Bronchial epithelial cell (primary cell): ENCODE data around the gene ABRAXAS1. TPM values are rescaled to one million over a fixed set of nuclear protein-coding genes. Genes with fewer than 3 reads are reported as not detected.
"Not testable (repeated sequence)": the region's sequence is repeated elsewhere in the genome, so short reads cannot be mapped to it uniquely, and the experiment has no call there.

Experiments used
- DNase-seq: peaks from one replicate; pipeline ENCODE4 v3.0.0-alpha.2; 2010; ENCODE audit warnings: low read depth
- FAIRE-seq: peaks from 2 replicates; lab custom pipeline; 2011; peaks lifted over from hg19 to GRCh38; lab: Jason Lieb, UNC
- H3K27me3 ChIP-seq: 2 replicates; pipeline ENCODE4 v1.5.1; 2011; ENCODE audit warnings: low read length; ENCODE audit not compliant: control insufficient read depth, insufficient read depth
- H3K36me3 ChIP-seq: 2 replicates; pipeline ENCODE4 v1.5.1; 2011; ENCODE audit warnings: low read length; ENCODE audit not compliant: control insufficient read depth, insufficient read depth
- H3K4me3 ChIP-seq: 2 replicates; pipeline ENCODE4 v1.5.1; 2011; ENCODE audit warnings: mild to moderate bottlenecking, low read depth, low read length, control low read depth
- CTCF ChIP-seq: IDR thresholded peaks from 2 replicates; pipeline ENCODE4 v1.5.1; 2011; ENCODE audit warnings: mild to moderate bottlenecking, moderate library complexity, low read length, control low read depth, inconsistent platforms; ENCODE audit not compliant: insufficient read depth, severe bottlenecking
- total RNA-seq: library from RNA; depleted of rRNA; stranded (reverse); fragments of >200 nt; gene quantifications from 2 replicates; pipeline ENCODE4 v1.2.1, GENCODE V29; 2014

The ABRAXAS1 gene
- total RNA-seq, 1 donor from 2014 or later: 6.6 TPM

GRCh38 chr4:83509156-83509585 lies 24.3 kb upstream of the ABRAXAS1 start:
- peak; percentile 70 for TF ChIP-seq CTCF
- not testable (repeated sequence) for H3K4me3 ChIP-seq, H3K36me3 ChIP-seq, H3K27me3 ChIP-seq, FAIRE-seq
- DNase-seq: peak; percentile 41

GRCh38 chr4:83504996-83505395 lies 20.1 kb upstream of the ABRAXAS1 start:
- no peak for FAIRE-seq
- H3K36me3 ChIP-seq: no peaks in the 10 kb centered on the region
- no peak for DNase-seq
- H3K27me3 ChIP-seq: no peaks in the 10 kb centered on the region
- H3K4me3 ChIP-seq: no peak overlapping the region
- no peak for TF ChIP-seq CTCF

GRCh38 chr4:83504503-83504902 lies 19.6 kb upstream of the ABRAXAS1 start:
- Histone ChIP-seq H3K36me3 (no peaks in the 10 kb centered on the region), H3K4me3 (no peak overlapping the region), H3K27me3 (no peaks in the 10 kb centered on the region)
- TF ChIP-seq CTCF: no peak
- no peak for FAIRE-seq
- DNase-seq: no peak

GRCh38 chr4:83503974-83504373 lies 19.1 kb upstream of the ABRAXAS1 start:
- TF ChIP-seq CTCF: no peak
- FAIRE-seq: no peak
- no peak overlapping the region for H3K4me3 ChIP-seq

GRCh38 chr4:83501671-83502070 lies 16.8 kb upstream of the ABRAXAS1 start:
- not testable (repeated sequence) for H3K4me3 ChIP-seq, H3K27me3 ChIP-seq, H3K36me3 ChIP-seq, FAIRE-seq, DNase-seq

More at GRCh38 chr4:83503974-83504373, 19.1 kb upstream of the ABRAXAS1 start:
- H3K36me3 ChIP-seq: no peaks in the 10 kb centered on the region
- no peak for DNase-seq
- H3K27me3 ChIP-seq: no peaks in the 10 kb centered on the region

GRCh38 chr4:83498187-83498586 lies 13.3 kb upstream of the ABRAXAS1 start:
- no peaks in the 10 kb centered on the region for H3K36me3 ChIP-seq
- TF ChIP-seq CTCF: no peak
- no peaks in the 10 kb centered on the region for H3K27me3 ChIP-seq
- no peak overlapping the region for H3K4me3 ChIP-seq
- no peak for DNase-seq
- FAIRE-seq: no peak

- FAIRE-seq: not testable (repeated sequence)
These were observed 11.4 kb upstream of the ABRAXAS1 start for GRCh38 chr4:83496085-83496917.

More at GRCh38 chr4:83496085-83496917, 11.4 kb upstream of the ABRAXAS1 start:
- not testable (repeated sequence) for H3K4me3 ChIP-seq, H3K27me3 ChIP-seq, H3K36me3 ChIP-seq, DNase-seq
